ENCODE results near the gene DOCK2. TPM values are rescaled to one million over a fixed set of nuclear protein-coding genes. Genes with fewer than 3 reads are reported as not detected.

DOCK2 gene
- polyA plus RNA-seq, 1 donor (not counting 4 experiments of a cell fraction or from before 2014, with no cell fraction given): 0.21 TPM

DNA sequence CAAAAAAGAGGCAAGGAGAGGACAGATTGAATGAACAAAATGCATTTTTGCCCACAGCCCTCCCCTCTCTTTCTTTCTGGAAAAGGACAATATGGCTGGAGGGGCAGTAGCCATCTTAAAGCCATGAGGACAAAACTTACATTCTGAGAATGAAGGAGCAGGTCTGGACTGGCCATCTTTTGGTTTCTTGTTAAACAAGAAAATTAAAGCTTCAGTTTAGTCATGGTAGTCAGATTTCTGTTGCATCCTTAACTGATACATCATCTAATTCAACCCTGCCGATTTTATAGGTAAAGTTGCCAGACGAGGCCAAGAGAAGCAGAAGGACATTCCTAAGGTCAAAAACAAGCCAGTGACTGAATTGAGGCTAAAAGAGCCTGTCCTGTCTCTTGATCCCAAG lies 374.7 kb downstream of the DOCK2 start:
- no peak for DNase-seq (ENCODE audit: low read depth, low spot score)
- H4K20me1 ChIP-seq (ENCODE audit: control insufficient read depth, extremely low read depth, insufficient read depth, low read length): no peaks in the 10 kb centered on the region
- dilution Hi-C loops (cut with MboI; ENCODE audit: extremely low pct_ligation_motif_present, low sequenced_read_pairs): no loop called here
- H3K9ac ChIP-seq (ENCODE audit: control insufficient read depth, extremely low read depth, insufficient read depth, low read length): no peak overlapping the region
- TF ChIP-seq, protein P1, sequence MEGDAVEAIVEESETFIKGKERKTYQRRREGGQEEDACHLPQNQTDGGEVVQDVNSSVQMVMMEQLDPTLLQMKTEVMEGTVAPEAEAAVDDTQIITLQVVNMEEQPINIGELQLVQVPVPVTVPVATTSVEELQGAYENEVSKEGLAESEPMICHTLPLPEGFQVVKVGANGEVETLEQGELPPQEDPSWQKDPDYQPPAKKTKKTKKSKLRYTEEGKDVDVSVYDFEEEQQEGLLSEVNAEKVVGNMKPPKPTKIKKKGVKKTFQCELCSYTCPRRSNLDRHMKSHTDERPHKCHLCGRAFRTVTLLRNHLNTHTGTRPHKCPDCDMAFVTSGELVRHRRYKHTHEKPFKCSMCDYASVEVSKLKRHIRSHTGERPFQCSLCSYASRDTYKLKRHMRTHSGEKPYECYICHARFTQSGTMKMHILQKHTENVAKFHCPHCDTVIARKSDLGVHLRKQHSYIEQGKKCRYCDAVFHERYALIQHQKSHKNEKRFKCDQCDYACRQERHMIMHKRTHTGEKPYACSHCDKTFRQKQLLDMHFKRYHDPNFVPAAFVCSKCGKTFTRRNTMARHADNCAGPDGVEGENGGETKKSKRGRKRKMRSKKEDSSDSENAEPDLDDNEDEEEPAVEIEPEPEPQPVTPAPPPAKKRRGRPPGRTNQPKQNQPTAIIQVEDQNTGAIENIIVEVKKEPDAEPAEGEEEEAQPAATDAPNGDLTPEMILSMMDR (optimal IDR thresholded peaks at IDR 0.05 in 1 of 3, IDR thresholded peaks at IDR 0.05 in 1 of 3, conservative IDR thresholded peaks at IDR 0.05 in 1 of 3; ENCODE audit: extremely low read depth in 1 of 3, insufficient read depth in 2 of 3, low read length in 3 of 3): no peak
- no peak for TF ChIP-seq EZH2 (IDR thresholded peaks at IDR 0.05; ENCODE audit: low read length)
- H3K9me1 ChIP-seq (ENCODE audit: control insufficient read depth, extremely low read depth, insufficient read depth, low read length): no peaks in the 10 kb centered on the region
- no peak for FAIRE-seq
- H3K4me2 ChIP-seq (ENCODE audit: control insufficient read depth, extremely low read depth, insufficient read depth, low read depth, low read length): no peak overlapping the region
- H3K79me2 ChIP-seq (ENCODE audit: control insufficient read depth, insufficient read depth, low read length): no peaks in the 10 kb centered on the region
- no peak overlapping the region for H2AFZ ChIP-seq (ENCODE audit: control insufficient read depth, low read length)
- no peak overlapping the region for H3K27ac ChIP-seq (ENCODE audit: control insufficient read depth, insufficient read depth, low read length)
- no peaks in the 10 kb centered on the region for H3K36me3 ChIP-seq (ENCODE audit: control insufficient read depth in 2 of 2, extremely low read depth in 1 of 2, insufficient read depth in 2 of 2, low read length in 2 of 2)
- H3K4me1 ChIP-seq (ENCODE audit: control insufficient read depth, extremely low read depth, insufficient read depth, low read length): no peaks in the 10 kb centered on the region
- H3K4me3 ChIP-seq (ENCODE audit: control insufficient read depth in 2 of 3, extremely low read depth in 1 of 3, insufficient read depth in 2 of 3, low read depth in 1 of 3, low read length in 3 of 3): no peak overlapping the region
- H3K9me3 ChIP-seq (ENCODE audit: control insufficient read depth, low read depth, low read length): no peaks in the 10 kb centered on the region
- no peaks in the 10 kb centered on the region for H3K27me3 ChIP-seq (ENCODE audit: control insufficient read depth, extremely low read depth, insufficient read depth, low read length)

DNA sequence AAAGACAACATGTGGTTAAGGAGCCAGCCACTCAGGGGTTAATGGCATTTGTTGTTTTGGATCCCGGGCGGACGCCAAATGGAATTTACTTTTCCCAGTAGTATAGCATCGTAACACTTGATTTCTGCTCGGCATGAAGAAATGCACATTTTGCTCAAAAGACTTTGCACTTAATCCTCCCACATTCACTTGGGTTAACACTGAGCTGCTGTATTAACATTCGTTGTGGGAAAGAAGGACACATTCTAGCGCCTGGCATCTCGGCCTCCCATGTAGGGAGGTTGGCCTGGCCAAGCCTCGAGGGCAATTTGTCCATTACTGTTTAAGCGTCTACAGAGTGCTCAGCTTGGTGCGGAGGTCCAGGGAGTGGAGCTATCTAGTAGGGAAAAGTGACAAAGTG lies 375.5 kb downstream of the DOCK2 start:
- TF ChIP-seq EZH2 (IDR thresholded peaks at IDR 0.05; ENCODE audit: low read length): no peak
- TF ChIP-seq, protein P1 (optimal IDR thresholded peaks at IDR 0.05 in 1 of 3, IDR thresholded peaks at IDR 0.05 in 1 of 3, conservative IDR thresholded peaks at IDR 0.05 in 1 of 3; ENCODE audit: extremely low read depth in 1 of 3, insufficient read depth in 2 of 3, low read length in 3 of 3): no peak
- Histone ChIP-seq H3K36me3 (ENCODE audit: control insufficient read depth in 2 of 2, extremely low read depth in 1 of 2, insufficient read depth in 2 of 2, low read length in 2 of 2) (no peaks in the 10 kb centered on the region), H3K4me1 (ENCODE audit: control insufficient read depth, extremely low read depth, insufficient read depth, low read length) (no peaks in the 10 kb centered on the region), H3K9ac (ENCODE audit: control insufficient read depth, extremely low read depth, insufficient read depth, low read length) (no peak overlapping the region), H3K4me2 (ENCODE audit: control insufficient read depth, extremely low read depth, insufficient read depth, low read depth, low read length) (no peak overlapping the region), H4K20me1 (ENCODE audit: control insufficient read depth, extremely low read depth, insufficient read depth, low read length) (no peaks in the 10 kb centered on the region), H2AFZ (ENCODE audit: control insufficient read depth, low read length) (no peak overlapping the region), H3K4me3 (ENCODE audit: control insufficient read depth in 2 of 3, extremely low read depth in 1 of 3, insufficient read depth in 2 of 3, low read depth in 1 of 3, low read length in 3 of 3) (no peak overlapping the region), H3K9me3 (ENCODE audit: control insufficient read depth, low read depth, low read length) (no peaks in the 10 kb centered on the region), H3K9me1 (ENCODE audit: control insufficient read depth, extremely low read depth, insufficient read depth, low read length) (no peaks in the 10 kb centered on the region), H3K27me3 (ENCODE audit: control insufficient read depth, extremely low read depth, insufficient read depth, low read length) (no peaks in the 10 kb centered on the region), H3K79me2 (ENCODE audit: control insufficient read depth, insufficient read depth, low read length) (no peaks in the 10 kb centered on the region), H3K27ac (ENCODE audit: control insufficient read depth, insufficient read depth, low read length) (no peak overlapping the region)
- DNase-seq (ENCODE audit: low read depth, low spot score) (no peak), FAIRE-seq (no peak)
- dilution Hi-C loops (cut with MboI; ENCODE audit: extremely low pct_ligation_motif_present, low sequenced_read_pairs): no loop called here

Measured in keratinocyte (primary cell).